GM19395 (cell line): ENCODE measurements around the gene TUBB4B.
A peak's percentile ranks its signal among the peaks of the same experiment; 100 is the strongest.

Source experiments
- ATAC-seq: cut with Tn5 transposase; IDR thresholded peaks from one replicate; pipeline ENCODE4 v1.9.1; 2021; ENCODE audit warnings: mild to moderate bottlenecking, moderate library complexity; ENCODE audit not compliant: unreplicated experiment

The TUBB4B gene

DNA sequence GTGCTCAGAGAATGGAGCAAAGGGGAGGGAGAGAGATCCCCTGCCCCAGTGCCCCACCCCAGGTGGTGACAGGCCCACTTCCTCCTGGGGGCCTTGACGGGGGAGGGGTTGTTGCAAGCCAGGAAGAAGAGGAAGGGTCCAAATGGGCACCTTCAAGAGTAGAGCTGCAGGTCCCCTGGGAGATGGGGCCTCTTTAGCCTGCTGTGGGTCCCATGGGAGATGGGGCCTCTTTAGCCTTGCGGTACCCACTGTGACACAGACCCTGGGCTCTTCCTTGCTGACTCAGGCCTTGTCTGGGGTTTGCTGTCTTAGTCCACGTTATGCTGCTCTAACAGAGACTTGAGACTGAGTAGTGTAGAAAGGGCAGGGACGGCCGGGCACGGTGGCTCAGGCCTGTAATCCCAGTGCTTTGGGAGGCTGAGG lies 26.9 kb downstream of the TUBB4B start:
- no peak for ATAC-seq

DNA sequence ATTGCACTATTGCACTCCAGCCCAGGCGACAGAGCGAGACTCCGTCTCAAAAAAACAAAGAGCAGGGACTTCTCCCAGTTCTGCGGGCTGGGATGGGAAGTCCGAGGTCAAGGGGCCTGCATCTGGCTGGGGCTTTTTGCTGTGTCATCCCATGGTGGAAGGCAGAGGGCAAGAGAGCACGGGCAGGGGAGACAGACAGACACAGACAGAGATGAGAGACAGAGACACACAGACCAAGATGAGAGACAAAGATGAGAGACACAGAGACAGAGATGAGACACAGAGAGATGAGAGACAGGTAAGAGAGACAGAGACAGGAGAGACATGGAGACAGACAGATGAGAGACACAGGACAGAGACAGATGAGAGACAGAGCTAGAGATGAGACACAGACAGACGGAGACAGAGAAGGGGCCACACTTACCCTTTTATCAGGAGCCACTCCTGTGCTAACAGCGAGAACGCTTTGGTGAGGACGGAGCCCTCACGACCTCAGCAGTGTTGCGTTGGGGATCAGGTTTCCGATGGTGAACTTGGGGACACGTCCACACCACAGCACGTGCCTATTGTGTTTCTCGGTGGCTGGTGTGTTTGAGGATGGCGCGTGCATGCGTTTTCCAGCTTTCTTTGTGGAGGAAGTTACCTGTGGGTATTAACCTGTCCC lies 27.6 kb downstream of the TUBB4B start:
- no peak for ATAC-seq

DNA sequence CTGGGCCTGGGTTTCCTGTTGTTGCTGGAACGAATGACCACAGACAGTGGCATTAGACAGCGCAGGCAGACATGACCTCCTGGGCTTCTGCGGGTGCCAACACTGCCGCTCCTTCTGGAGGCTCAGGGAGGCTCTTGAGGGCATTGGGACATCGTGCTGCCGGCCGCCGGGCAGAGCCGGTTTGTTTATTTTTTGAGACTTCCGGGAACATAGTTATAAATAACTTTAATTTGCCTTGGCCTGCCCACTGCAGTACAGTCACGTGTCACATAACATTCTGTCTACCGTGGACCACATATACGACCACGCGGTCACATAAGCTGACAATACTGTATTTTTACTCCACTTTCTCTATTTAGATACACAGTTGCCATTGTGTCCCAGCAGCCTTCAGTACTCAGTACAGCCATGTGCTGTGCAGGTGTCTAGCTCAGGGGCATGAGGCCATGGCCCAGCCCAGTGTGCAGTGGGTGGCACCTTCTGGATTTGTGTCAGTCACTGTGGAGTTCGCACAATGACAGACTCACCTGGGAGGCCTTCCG lies 28.2 kb downstream of the TUBB4B start:
- ATAC-seq = no peak

DNA sequence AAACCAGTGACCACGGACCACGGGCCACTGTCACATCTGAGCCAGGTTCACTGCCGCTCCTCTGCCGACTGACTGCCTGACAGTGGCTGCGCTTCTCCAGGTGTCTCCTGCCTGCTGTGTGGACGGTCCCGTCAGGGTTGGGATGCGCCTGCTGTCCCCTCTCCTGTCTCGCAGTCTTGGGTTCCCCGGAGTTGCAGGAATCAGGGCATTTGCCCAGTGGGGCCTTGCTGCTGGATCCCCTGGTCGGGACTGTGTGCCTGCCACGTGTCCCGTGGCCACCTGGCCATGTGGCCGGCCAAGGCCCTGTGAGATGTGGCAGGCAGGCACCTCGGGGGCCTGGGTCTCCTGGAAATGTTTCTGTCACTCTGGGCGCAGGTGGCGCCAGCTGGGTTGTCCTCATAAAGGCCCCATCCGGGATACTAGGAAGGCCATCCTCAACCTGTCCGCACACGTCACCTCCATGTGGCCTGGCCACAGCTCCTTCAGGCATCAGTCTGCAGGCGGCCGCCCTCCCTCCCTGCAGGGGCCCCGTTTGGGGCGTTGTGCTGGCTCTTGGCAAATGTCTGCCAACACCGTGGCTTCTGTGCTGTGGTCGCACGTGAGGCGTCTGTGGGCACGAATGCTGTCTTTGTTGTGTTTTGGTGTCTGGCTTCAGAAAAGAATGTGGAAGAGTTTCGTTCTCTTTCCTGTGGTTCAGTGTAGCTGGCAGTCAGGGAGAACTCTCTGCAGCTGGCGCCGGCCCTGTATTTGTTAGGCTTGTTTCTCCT lies 30.0 kb downstream of the TUBB4B start:
- no peak for ATAC-seq

DNA sequence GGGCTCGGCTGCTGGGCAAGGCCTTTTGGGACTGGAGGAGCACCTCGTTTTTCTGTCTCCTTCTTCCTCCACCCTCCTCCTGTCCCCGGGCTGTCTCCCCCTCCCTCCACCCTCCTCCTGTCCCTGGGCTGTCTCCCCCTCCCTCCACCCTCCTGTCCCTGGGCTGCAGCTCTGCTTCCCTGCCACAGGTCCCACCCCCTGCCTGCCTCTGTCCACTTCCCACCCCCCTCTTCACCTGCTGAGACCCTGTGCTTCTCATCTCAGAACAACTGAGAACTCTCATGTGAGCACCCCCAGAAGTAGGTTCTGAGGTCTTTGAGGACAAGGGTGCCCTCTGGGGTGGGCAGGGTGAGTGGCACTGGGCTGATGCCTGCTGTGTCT lies 30.6 kb downstream of the TUBB4B start:
- no peak for ATAC-seq

DNA sequence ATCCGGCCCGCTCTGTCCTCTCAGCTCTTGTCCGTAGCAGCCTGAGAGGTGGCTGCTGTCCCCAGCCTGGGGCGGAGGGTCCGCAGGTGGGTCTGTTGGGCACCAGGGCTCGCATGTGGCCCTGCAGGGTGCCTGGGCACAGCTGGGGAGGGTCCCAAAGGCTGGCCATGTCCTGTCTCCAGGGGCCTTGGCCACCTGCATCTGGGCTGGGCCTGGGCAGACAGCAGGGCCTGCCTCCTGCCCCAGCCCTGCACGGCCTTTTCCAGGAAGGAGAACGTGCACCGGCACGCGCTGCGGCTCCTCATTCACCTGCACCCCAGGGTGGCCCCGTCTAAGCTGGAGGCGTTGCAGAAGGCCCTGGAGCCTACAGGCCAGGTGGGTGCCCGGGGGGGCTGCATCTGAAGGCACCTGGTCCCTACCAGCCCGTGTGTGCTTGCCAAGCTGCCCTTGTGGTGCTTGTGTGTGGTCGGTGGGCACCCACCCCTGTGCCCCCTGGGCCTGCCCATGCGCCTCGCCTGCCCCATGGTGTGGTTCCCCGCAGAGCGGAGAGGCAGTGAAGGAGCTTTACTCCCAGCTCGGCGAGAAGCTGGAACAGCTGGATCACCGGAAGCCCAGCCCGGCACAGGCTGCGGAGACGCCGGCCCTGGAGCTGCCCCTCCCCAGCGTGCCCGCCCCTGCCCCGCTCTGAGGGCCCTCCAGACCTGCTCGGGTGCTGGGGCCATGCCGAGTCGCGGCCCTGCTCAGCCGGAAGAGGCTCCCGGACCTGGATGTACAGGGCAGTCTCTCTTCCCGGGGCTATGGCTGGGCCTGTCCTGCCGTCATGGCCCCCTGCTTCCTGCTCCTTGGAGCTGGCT lies 31.4 kb downstream of the TUBB4B start:
- ATAC-seq = no peak

DNA sequence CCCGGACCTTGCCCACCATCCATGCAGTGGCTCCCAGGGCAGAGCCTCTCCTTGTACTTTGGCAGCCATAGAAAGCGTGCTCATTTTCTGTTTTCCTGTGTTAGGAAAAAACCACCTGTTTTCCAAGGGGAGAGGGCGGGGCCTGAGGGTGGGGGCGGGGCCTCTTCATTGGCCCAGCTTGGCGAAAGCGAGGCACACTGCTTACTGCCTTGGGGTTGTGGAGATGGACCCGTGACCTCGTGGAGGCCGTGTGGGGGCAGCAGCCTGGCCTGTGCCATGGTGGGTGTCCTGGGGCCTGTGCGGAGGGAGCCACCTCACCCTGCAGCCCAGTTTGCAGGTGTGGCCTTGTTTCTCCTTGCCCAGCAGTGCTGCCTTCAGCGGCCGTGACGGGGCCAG lies 32.0 kb downstream of the TUBB4B start:
- no peak for ATAC-seq

DNA sequence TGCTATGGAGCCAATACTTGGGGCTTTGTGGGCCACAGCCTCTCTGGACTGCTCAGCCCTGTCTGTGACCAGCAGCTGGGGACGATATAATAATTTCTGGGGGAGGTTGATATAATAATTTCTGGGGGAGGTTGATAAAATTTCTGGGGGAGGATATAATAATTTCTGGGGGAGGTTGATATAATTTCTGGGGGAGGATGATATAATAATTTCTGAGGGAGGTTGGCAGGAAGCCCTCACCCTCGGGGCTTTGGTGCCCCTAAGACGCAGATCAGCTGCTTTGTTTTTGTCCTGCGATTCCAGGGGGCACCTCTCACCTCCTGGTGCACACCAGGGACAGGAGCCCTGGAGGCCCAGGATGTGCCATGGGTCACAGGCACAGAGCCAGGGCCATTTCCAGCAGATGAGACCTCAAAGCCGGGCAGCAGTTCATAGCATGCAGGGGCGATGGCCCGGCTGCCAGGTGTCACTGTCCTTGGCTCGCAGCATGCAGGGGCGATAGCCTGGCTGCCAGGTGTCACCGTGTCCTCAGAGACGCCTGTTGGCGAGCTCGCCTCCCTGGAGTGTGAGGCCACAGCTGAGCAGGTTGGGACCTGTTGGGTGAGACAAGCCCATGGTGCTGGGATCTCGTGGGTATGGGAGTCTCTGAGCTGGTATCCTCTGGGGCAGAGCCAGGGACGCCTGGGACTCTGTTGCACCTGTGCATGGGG lies 32.7 kb downstream of the TUBB4B start:
- no peak for ATAC-seq

DNA sequence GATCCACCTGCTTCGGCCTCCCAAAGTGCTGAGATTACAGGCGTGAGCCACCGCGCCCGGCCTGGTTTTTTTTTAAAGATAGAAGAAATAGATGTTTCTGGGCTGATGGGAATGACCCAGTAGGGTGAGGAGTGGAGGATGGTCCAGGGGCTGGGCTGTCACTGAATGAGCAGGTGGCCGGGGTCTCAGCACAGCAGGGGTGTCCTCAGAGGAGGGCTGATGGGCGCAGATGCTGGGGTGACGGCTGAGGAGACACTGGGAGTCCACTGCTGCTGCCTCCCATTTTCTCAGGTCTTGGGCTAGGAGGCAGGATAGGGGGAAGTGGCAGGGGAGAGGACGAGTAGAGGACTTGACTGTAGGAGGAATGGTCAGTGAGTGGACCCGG lies 34.1 kb downstream of the TUBB4B start:
- no peak for ATAC-seq

DNA sequence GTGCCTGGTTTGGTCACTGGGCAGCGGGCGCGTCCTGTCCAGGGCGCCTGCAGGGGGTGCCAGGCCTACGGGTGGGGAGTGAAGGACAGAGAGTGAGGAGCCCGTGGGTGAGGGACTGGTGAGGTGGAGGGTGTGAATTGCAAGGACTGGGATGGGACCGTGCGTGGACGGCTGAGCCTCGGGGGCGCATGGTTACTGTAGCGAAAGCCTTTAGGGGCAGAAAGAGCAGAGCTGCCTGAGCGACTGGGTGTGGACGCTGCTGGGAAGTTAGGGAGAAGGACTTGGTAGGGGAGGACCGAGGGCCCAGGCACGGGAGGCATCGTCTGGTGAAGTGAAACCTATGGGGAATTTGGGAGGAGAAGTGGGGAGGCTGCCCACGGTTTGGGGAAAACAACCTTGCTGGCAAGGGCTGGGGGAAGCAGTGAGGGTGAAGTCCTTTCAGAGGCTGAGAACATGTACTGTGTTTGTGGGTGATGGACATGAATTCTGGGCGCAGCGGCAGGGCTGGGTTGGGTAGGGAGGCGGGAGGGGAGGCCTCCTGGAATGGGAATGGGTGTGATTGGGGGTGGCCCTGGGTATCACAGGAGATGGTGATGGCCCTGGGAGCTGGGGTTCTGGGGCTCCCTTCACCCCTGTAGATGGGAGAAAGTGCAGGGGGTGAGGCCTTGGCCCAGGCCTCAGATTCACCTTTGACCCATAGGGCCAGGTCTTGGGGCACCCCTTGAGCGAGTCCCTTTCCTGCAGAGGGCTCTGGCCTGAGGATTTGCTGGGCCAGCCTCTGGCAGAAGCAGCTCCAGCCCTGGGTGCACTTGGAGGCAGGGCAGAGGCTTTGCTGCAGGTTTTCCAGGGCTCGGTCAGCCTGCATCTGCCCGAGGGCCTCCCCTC lies 34.7 kb downstream of the TUBB4B start:
- no peak for ATAC-seq

DNA sequence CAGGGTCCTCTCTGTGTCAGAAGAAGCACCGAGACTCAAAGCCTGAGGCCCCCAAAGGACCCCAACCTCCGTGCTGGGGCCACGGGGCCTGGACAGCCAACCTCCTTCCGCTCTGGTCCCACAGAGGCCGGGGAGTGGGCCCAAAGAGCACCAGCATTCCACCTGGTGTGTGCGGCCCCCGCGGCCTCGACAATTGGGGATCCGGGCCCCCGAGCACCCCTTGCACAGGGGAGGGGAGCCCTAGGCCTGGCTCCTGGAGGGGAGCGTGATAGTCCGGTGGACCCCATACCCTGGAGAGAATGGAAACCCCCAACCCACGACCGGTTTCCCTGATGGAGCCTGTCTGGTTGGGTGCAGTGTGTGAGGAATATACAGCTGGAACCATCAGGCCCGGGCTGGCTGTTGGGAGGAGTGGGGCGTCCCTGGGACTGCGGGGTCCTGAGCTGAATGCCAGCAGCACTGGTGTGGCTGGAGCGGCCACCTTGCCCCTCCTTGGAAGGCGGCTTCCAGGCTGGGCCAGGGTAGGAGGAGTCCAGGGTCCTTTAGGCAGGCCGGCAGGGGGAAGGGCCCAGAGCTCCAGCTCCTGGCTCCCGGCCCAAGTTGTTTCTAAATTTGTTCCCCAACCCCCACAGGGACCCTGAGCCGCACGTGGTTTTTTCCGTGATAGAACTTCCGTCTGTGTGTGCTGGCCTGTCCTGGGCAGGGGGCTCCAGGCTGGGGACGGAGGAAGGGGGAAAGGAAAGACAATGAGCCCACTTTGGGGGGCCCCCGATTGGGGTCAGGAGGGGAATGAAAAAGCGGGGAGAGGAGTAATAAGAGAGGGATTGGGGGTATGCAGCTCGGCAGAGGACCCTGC lies 35.6 kb downstream of the TUBB4B start:
- no peak for ATAC-seq

DNA sequence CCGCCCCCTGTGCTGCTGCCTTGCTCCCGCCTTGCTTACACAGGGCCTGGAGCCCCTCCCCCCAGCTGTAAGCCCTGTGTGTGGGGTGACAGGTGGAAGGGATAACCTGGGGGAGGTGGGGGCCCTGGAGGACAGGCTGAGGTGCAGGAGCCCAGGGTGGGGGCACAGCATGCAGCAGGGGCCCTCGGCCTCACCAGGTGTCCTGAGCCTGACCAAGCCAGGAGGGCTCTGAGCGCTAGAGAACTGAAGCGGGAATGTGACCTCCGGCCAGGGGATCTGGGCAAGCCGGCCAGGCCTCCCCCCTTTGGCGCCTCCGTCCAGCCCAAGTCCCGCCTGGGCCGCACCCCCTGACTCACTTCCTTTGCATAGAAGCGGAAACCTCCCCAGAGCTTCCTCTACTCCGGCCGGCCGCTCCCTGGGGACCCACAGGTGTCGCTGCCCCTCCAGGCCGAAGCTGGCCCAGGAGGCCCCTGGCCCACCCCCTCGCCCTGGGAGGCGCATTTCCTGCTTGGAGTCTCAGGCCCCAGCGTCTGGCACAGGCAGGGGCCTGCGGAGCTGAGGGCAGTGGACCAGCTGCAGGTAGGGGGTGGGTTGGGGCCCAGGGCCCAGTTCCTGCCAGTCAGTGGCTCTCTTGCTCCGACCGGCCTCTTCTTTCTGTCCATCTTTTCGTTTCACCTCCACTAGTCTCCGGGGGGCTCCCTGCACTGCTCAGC lies 36.4 kb downstream of the TUBB4B start, which contains the start of gene TOR4A:
Gene TOR4A (plus strand): TSS at position 398 of the 713 bp plus-strand sequence. CDS start 964 bp downstream, outside the sequence.
- peak; percentile 79 for ATAC-seq

DNA sequence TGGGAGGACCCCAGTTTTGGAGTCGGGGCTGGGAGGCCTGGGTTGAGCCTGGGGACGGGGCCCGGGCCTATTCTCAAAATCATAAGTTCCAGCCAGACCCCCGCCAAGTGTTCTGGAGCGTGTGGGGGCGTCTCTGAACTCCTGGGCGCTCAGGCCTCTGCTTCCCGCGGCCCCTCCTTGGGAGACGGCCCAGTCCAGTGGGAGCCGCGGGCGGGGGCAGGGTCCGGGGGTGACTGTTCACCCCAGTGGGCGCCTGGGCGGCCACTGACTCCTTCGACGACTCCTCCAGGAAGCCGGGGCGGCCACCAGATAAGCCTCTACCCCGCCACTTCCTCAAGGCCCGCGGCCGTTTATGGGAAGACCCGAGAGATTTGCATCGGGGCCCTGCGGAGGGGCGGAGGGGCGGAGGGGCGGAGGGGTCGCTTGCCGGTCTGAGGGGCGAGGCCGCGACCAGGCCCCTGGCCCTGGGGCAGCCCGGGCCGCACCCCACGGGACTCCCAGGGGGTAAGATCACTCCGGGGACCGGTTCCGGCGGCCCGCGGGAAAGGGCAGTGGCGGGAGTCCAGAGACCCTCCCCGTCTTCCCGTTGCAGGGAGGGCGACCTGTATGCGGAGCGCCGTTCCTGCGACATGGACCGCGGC lies 37.1 kb downstream of the TUBB4B start:
- ATAC-seq = no peak

DNA sequence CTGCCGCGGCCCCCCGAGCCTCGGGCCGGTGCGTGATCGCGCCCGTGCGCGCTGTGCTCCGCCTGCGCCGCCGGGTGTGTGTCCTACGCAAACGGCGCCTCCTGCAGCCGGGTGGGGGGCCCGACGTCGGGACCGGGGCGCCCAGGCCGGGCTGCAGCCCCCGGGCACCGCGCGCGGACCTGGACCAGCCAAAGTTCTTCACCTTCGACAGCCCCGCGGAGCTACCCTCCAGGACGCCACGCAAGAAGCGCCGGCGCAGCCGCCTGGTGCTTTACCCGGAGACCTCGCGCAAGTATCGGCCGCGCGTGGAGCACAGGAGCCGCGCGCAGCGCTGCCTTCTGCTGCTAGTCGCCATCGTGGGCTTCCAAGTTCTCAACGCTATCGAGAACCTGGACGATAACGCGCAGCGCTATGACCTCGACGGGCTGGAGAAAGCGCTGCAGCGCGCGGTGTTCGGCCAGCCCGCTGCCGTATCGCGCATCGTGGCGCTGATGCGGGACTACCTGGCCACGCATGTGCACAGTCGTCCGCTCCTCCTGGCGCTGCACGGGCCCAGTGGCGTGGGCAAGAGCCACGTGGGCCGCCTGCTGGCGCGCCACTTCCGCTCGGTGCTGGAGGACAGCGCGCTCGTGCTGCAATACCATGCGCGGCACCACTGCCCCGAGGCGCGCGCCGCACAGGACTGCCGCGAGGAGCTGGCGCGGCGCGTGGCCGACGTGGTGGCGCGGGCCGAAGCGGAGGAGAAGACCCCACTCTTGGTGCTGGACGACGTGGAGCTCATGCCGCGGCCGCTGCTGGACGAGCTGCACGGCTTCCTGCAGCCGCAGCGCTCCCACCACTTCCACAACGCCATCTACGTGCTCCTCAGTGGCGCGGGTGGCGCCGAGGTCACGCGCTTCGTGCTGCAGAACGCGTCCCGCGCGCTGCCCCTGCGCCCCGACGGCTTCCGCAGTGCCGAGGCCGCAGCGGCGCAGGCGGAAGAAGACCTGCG lies 37.9 kb downstream of the TUBB4B start:
- no peak for ATAC-seq

DNA sequence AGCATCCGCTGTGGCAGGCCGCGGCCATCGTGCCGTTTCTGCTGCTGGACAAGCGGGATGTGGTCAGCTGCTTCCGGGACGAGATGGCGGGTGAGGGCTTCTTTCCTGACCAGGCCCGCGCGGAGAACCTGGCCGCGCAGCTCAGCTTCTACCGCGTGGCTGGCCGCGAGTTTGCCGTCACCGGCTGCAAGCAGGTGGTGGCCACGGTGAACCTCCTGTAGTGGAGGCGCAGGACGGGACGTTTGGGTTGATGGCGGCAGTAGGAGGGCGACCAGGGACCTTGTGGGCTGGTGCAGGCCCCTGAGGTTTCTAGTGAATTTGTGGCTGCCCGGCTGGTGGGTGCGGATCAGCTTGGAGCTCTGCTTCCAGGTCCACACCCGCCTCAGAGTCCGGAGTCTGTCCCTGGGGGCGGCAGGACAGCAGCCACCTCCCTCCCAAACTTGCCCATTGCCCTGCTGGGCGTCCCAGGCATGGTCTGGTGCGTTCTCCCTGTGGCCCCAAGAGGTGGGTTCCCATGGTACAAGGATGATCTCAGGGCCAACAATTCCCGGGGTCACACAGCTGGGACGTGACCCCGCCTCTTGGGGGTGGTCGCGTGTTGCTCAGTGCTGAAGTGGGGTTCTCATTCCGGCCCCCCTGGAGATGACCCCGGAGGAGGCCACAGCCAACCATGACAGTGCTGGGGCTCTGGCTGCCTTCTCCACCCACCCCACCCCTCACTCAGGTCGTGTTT lies 38.8 kb downstream of the TUBB4B start:
- no peak for ATAC-seq
